Panc1 (cell line): ENCODE measurements around the gene ZNF516.

Source experiments
- SIN3A ChIP-seq: IDR thresholded peaks from 2 replicates; pipeline ENCODE4 v1.6.1; 2012; ENCODE audit warnings: low read depth, mild to moderate bottlenecking, low read length, moderate library complexity, borderline replicate concordance; ENCODE audit not compliant: insufficient read depth
- TCF7L2 ChIP-seq: IDR thresholded peaks from 2 replicates; pipeline ENCODE4 v1.6.1; 2011; ENCODE audit warnings: mild to moderate bottlenecking, low read depth, low read length, inconsistent platforms
- TF ChIP-seq, protein P1 (sequence below): fragments of 450-650 bp; IDR thresholded peaks from 2 replicates; pipeline ENCODE4 v1.5.1; 2017; ENCODE audit warnings: mild to moderate bottlenecking
- TF ChIP-seq, protein P2 (sequence below), 2 experiments: IDR thresholded peaks; 2 replicates each; pipeline ENCODE4 v1.6.1; 2011 to 2012; ENCODE audit warnings: low read depth in 2 of 2, control low read depth in 1 of 2, low read length in 1 of 2, mild to moderate bottlenecking in 1 of 2, moderate library complexity in 1 of 2; ENCODE audit not compliant: insufficient read depth in 1 of 2

DNA sequence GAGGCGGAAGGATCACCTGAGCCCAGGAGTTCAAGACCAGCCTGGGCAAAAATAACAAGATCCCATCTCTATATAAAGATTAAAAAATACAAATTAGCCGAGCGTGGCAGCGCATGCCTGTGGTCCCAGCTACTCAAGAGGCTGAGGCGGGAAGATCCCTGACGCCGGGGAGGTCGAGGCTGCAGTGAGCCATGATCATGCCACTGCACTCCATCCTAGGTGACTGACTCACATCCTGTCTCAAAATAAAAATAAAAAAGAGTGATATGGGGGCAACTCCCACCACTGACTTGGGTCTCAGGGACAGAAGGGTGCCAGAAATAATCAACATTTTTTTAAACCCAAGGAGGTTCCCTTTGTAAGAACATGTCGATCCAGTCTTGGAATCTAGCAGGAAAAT is 37.6 kb downstream of the ZNF516 start:
- TF ChIP-seq, protein P1, sequence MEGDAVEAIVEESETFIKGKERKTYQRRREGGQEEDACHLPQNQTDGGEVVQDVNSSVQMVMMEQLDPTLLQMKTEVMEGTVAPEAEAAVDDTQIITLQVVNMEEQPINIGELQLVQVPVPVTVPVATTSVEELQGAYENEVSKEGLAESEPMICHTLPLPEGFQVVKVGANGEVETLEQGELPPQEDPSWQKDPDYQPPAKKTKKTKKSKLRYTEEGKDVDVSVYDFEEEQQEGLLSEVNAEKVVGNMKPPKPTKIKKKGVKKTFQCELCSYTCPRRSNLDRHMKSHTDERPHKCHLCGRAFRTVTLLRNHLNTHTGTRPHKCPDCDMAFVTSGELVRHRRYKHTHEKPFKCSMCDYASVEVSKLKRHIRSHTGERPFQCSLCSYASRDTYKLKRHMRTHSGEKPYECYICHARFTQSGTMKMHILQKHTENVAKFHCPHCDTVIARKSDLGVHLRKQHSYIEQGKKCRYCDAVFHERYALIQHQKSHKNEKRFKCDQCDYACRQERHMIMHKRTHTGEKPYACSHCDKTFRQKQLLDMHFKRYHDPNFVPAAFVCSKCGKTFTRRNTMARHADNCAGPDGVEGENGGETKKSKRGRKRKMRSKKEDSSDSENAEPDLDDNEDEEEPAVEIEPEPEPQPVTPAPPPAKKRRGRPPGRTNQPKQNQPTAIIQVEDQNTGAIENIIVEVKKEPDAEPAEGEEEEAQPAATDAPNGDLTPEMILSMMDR = no peak
- TF ChIP-seq SIN3A (no peak), TCF7L2 (no peak)
- TF ChIP-seq, protein P2, sequence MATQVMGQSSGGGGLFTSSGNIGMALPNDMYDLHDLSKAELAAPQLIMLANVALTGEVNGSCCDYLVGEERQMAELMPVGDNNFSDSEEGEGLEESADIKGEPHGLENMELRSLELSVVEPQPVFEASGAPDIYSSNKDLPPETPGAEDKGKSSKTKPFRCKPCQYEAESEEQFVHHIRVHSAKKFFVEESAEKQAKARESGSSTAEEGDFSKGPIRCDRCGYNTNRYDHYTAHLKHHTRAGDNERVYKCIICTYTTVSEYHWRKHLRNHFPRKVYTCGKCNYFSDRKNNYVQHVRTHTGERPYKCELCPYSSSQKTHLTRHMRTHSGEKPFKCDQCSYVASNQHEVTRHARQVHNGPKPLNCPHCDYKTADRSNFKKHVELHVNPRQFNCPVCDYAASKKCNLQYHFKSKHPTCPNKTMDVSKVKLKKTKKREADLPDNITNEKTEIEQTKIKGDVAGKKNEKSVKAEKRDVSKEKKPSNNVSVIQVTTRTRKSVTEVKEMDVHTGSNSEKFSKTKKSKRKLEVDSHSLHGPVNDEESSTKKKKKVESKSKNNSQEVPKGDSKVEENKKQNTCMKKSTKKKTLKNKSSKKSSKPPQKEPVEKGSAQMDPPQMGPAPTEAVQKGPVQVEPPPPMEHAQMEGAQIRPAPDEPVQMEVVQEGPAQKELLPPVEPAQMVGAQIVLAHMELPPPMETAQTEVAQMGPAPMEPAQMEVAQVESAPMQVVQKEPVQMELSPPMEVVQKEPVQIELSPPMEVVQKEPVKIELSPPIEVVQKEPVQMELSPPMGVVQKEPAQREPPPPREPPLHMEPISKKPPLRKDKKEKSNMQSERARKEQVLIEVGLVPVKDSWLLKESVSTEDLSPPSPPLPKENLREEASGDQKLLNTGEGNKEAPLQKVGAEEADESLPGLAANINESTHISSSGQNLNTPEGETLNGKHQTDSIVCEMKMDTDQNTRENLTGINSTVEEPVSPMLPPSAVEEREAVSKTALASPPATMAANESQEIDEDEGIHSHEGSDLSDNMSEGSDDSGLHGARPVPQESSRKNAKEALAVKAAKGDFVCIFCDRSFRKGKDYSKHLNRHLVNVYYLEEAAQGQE (IDR thresholded peaks at IDR 0.05; ENCODE audit: insufficient read depth in 1 of 2, low read depth in 2 of 2, low read length in 1 of 2) = no peak
